ENCODE results near the gene GFOD2. TPM values are rescaled to one million over a fixed set of nuclear protein-coding genes. Genes with fewer than 3 reads are reported as not detected.
A peak's percentile ranks its signal among the peaks of the same experiment; 100 is the strongest.

The GFOD2 gene
- total and polyA plus RNA-seq, 2 of the 13 experiments (the other 11 are each of a cell fraction or from before 2014, with no cell fraction given): 11.1 to 17.2 TPM

DNA sequence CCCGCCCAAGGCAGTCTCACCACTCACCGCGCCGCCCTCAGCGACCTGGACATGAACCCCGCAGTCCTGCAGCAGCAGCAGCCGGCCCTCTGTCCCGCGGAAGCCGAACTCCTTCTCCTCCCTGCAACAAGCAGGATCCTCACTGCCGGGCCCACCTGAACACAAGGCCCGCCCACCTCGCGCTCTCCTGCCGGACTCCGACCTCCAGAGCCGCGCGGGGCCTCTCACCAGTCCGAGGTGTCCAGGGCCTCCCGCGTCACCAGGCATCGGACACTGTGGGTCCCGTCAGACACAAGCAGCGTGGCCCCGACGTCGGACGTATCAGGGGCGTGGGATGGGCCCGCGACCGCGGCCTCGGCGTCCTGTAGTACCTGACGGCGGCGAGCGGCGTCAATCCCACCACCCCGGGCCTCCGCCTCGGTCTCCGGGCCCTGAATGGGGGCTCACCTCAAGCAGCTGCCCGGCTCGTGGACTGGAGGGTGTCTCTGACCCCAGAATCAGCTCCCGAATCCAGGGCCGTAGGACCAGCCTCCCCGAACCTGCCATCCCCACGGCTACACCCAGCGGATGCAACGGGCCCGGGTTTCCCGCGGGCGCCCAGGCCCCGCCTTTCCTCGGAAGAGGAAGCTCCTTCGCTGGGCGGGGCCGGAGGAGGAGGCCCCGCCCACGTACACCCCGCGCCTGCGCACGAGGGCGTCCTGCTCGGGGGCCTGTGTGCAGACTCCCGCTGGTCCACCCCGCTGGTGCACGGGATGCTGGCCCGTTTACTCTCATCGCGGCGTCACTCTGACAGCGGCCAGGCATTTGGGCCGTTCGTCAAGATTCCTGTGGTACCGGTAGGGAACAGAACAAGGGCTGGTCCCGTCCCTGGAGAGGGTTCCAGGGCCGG is 59.2 kb downstream of the GFOD2 start, which contains the start of gene ACD (continued):
- TF ChIP-seq, protein P1, sequence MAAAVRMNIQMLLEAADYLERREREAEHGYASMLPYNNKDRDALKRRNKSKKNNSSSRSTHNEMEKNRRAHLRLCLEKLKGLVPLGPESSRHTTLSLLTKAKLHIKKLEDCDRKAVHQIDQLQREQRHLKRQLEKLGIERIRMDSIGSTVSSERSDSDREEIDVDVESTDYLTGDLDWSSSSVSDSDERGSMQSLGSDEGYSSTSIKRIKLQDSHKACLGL (CRISPR knock-in tag; IDR thresholded peaks at IDR 0.05): peak; percentile 41; the same call in 1 of the 2 replicates
- TF ChIP-seq PCBP2 (optimal IDR thresholded peaks at IDR 0.05; ENCODE audit: low read depth, low read length, poor library complexity, severe bottlenecking) (no peak), CENPBD1 (CRISPR knock-in tag; IDR thresholded peaks at IDR 0.05; ENCODE audit: borderline replicate concordance, low read depth) (no peak), THAP7 (CRISPR knock-in tag; IDR thresholded peaks at IDR 0.05) (peak; percentile 76; the same call in 1 of the 2 replicates), ETV5 (CRISPR knock-in tag; IDR thresholded peaks at IDR 0.05; ENCODE audit: borderline replicate concordance) (peak; percentile 63; the same call in 1 of the 2 replicates), TFDP1 (CRISPR knock-in tag; IDR thresholded peaks at IDR 0.05; ENCODE audit: borderline replicate concordance) (peak; percentile 69; the same call in 1 of the 2 replicates), SCMH1 (CRISPR knock-in tag; IDR thresholded peaks at IDR 0.05; ENCODE audit: borderline replicate concordance) (no peak), ZNF788 (CRISPR knock-in tag; IDR thresholded peaks at IDR 0.05; ENCODE audit: borderline replicate concordance) (peak; percentile 91), KLF12 (CRISPR knock-in tag; IDR thresholded peaks at IDR 0.05; ENCODE audit: borderline replicate concordance) (peak; percentile 76; the same call in 1 of the 2 replicates), ZNF335 (CRISPR knock-in tag; IDR thresholded peaks at IDR 0.05) (peak; percentile 46; the same call in 1 of the 2 replicates), FOXM1 (CRISPR knock-in tag; IDR thresholded peaks at IDR 0.05) (no peak; the same call in 1 of the 2 replicates), HNF1B (CRISPR knock-in tag; IDR thresholded peaks at IDR 0.05) (peak; percentile 90), ASH2L (IDR thresholded peaks at IDR 0.05; ENCODE audit: insufficient read length, low read depth, low read length) (peak; percentile 92)
- TF ChIP-seq, protein P2, sequence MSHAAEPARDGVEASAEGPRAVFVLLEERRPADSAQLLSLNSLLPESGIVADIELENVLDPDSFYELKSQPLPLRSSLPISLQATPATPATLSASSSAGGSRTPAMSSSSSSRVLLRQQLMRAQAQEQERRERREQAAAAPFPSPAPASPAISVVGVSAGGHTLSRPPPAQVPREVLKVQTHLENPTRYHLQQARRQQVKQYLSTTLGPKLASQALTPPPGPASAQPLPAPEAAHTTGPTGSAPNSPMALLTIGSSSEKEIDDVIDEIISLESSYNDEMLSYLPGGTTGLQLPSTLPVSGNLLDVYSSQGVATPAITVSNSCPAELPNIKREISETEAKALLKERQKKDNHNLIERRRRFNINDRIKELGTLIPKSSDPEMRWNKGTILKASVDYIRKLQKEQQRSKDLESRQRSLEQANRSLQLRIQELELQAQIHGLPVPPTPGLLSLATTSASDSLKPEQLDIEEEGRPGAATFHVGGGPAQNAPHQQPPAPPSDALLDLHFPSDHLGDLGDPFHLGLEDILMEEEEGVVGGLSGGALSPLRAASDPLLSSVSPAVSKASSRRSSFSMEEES (CRISPR knock-in tag; IDR thresholded peaks at IDR 0.05): peak; percentile 48
- TF ChIP-seq, protein P3, sequence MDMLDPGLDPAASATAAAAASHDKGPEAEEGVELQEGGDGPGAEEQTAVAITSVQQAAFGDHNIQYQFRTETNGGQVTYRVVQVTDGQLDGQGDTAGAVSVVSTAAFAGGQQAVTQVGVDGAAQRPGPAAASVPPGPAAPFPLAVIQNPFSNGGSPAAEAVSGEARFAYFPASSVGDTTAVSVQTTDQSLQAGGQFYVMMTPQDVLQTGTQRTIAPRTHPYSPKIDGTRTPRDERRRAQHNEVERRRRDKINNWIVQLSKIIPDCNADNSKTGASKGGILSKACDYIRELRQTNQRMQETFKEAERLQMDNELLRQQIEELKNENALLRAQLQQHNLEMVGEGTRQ (IDR thresholded peaks at IDR 0.05; ENCODE audit: low read depth, low read length): no peak
- TF ChIP-seq, protein P3 (CRISPR knock-in tag; IDR thresholded peaks at IDR 0.05; ENCODE audit: borderline replicate concordance): peak; percentile 33; the same call in 1 of the 2 replicates
- TF ChIP-seq, protein P4, sequence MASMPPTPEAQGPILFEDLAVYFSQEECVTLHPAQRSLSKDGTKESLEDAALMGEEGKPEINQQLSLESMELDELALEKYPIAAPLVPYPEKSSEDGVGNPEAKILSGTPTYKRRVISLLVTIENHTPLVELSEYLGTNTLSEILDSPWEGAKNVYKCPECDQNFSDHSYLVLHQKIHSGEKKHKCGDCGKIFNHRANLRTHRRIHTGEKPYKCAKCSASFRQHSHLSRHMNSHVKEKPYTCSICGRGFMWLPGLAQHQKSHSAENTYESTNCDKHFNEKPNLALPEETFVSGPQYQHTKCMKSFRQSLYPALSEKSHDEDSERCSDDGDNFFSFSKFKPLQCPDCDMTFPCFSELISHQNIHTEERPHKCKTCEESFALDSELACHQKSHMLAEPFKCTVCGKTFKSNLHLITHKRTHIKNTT (CRISPR knock-in tag; IDR thresholded peaks at IDR 0.05): no peak
